ENCODE data around the gene HYPK. TPM values are rescaled to one million over a fixed set of nuclear protein-coding genes. Genes with fewer than 3 reads are reported as not detected.

Gene HYPK
- total and polyA plus RNA-seq, 2 experiments from 2014 or later: 7.2 to 40.1 TPM

- 0 out of 3 replicates have a peak, but pooled peaks cover 2% of the 10 kb centered on the region for H3K4me1 Mint-ChIP-seq
- H3K27ac Mint-ChIP-seq: no peak overlapping the region
- peaks cover 6% of the 10 kb centered on the region for H3F3A ChIP-seq (replicated peaks; ENCODE audit: low read depth)
- no peak overlapping the region for H3K27ac ChIP-seq (ENCODE audit: low read depth)
- H3K4me2 ChIP-seq: no peak overlapping the region
- no peak overlapping the region for H3K4me3 ChIP-seq
- peaks cover 64% of the 10 kb centered on the region for H3K79me2 ChIP-seq (replicated peaks; ENCODE audit: insufficient read depth)
- H3K9me2 ChIP-seq (ENCODE audit: insufficient read depth): peaks cover 12% of the 10 kb centered on the region
- no peaks in the 10 kb centered on the region for H3K4me1 ChIP-seq (ENCODE audit: insufficient read depth)
- no peak overlapping the region for H3K4me3 Mint-ChIP-seq
- no peak for ATAC-seq
- H3K36me3 ChIP-seq (ENCODE audit: insufficient read depth): peaks cover 12% of the 10 kb centered on the region
- peaks cover 15% of the 10 kb centered on the region for H3K27me3 ChIP-seq (ENCODE audit: insufficient read depth)
- peaks cover 37% of the 10 kb centered on the region; the same call in 2 of the 3 replicates for H3K36me3 Mint-ChIP-seq (ENCODE audit: low read depth)
- no peak for DNase-seq (ENCODE audit: low spot score)
- H3K27me3 Mint-ChIP-seq (ENCODE audit: insufficient read depth, low read depth, poor library complexity): peaks cover 23% of the 10 kb centered on the region
- no peak overlapping the region for H2AFZ ChIP-seq
- H3K9me3 Mint-ChIP-seq: peaks cover 22% of the 10 kb centered on the region
- H4K20me1 ChIP-seq (replicated peaks; ENCODE audit: insufficient read depth): peaks cover 18% of the 10 kb centered on the region
- TF ChIP-seq REST (IDR thresholded peaks at IDR 0.05; ENCODE audit: unreplicated experiment): no peak
- TF ChIP-seq ETS1 (IDR thresholded peaks at IDR 0.05): no peak
- no peak for TF ChIP-seq EZH2 (IDR thresholded peaks at IDR 0.05; ENCODE audit: low read depth, unreplicated experiment)
- no peak for TF ChIP-seq ZNF331 (CRISPR knock-in tag; IDR thresholded peaks at IDR 0.05; ENCODE audit: low read depth)
- TF ChIP-seq ZNF462 (CRISPR knock-in tag; IDR thresholded peaks at IDR 0.05): no peak
- TF ChIP-seq POLR2AphosphoS5 (IDR thresholded peaks at IDR 0.05; ENCODE audit: low read depth): no peak
These were observed 21.1 kb downstream of the HYPK start for GRCh38 chr15:43821505-43821904.
